Measurements from ENCODE around the gene HOXB1.

The HOXB1 gene

DNA sequence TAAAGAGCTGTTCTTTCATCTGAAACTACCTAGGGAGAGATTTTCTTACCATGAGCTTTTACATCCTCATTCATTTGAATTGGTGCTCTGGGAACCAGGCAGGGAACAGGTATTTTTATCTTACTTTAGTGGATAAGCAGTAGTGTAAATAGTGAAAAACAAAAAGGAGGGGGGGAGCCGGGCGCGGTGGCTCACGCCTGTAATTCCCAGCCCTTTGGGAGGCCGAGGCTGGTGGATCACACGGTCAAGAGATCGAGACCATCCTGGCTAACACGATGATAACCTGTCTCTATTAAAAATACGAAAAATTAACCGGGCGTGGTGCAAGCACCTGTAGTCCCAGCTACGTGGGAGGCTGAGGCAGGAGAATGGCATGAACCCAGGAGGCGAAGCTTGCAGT, 41.0 kb downstream of the HOXB1 start:
- DNase-seq = no peak

DNA sequence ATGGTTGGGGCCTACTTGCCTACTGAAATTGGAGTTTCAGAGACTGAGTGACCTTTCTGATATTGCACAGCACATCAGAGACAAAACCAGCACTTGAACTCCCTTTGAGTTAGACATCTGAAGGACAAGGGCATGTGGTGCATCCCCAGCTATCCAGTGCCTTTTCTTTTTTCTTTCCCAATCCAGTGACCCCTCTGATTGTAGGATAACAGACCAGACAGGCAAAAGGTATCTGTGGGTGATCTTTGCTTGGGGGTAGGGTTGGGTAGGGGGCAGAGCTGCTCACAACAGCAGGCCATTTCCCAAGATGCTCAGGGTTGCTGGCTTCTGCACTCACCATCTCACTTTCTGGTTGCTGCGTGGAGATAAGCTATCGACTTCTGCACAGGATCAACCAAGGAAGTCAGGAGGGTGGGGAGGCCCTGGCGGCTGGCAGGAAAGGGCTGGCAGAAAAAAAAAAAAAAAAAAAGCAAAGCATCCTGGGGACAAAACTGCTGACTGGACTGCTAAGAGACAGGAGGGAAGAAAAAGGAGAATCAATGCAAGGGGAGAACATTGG, 42.2 kb downstream of the HOXB1 start:
- no peak for DNase-seq

DNA sequence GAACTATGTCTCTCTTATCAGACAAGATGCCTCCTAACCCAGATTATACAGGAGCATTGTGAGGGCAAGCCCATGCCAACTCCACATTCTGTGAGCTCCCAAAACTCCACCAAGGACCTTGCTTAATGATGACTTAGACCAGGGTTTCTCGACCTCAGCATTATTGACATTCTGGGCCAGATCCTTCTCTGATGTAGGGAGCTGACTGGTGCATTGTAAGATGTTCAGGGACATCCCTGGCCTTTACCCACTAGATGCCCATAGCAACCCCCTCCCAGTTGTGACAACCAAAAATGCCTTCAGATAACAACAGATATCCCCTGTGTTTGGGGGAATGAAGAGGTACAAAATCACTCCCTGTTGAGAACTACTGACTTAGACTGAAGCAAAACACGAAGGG, 43.6 kb downstream of the HOXB1 start:
- no peak for DNase-seq

DNA sequence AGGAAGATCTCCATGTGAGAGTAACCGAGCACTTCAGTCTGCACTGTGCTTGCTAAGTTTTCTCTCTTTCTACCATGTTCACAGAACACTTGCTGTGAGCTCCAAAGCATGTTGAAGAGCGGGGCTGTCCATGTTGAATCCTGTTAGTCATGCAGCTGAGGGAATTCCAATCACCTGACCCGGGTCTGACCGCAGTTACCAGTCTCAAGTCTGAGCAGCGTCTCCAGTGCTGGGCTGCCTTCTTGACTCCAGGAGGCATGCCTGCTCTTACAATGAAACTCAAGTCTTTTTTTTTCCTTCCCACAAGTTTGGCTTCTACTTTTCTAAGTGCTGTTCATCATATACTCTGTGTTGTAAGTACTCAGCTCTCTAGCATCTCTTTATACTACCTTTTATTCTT, 44.3 kb downstream of the HOXB1 start:
- no peak for DNase-seq

DNA sequence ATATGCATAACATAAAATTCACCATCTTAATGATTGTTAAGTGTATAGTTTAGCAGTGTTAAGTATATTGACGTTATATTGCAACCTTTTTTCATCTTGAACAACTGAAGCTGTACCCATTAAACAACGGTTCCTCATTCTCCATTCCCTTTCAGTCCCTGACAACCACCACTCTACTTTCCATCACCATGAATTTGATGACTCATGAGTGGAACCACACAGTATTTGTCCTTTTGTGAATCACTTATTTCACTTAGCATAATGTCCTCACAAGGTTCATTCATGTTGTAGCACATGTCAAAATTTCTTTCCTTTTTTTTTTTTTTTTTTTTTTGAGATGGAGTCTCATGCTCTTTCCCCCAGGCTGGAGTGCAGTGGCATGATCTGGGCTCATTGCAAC, 46.0 kb downstream of the HOXB1 start:
- DNase-seq = peak; percentile 92

DNA sequence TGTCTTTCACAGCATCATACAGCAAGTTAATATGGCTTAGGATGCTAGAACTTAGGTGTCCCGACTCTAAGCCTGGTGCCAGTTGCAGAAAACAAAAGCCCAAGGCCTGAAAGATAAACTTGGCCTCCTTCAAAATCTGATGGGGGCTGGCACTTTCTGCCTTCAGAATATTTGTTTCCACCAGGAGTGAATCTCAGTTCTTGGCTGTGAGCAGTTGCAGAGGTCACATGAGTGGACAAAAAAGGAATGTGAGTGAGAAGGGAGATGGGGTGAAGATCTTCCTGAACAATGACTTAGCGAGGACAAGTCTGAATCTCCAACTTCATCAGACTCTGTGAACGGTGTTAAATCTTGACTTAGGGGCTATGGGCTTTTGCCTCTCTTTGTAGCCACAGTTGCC, 46.6 kb downstream of the HOXB1 start:
- DNase-seq = no peak

DNA sequence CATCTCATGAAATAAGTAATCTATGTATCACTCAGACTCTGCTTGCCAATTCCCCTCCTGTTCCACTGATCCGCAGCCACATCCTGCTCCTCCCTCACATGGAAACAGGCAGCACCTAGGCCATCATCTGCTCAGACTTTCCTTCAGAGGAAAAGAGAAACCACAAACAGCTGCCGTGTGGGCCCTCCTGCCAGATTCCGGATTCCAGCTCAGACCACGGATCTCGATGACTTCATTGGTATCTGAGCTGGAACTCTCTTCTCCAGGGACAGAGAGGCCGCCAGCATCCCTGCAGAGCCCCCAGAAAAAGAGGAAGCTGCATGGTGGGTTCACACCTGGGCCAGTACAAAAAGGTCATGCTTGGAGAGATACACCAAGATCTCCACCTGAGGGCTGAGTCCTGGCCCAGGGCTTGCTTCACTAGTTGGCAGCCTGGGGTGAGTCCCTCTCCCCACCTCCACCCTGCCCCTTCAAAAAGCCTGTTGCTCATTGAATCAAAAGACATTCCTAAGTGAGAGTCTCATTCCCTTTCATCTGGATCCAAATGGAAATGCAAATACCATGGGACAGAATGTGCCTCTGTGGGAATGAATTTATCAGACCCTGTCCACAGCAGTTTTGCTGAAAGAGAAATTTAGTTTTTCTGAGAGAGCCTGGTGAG, 47.2 kb downstream of the HOXB1 start:
- peak; percentile 74 for DNase-seq

DNA sequence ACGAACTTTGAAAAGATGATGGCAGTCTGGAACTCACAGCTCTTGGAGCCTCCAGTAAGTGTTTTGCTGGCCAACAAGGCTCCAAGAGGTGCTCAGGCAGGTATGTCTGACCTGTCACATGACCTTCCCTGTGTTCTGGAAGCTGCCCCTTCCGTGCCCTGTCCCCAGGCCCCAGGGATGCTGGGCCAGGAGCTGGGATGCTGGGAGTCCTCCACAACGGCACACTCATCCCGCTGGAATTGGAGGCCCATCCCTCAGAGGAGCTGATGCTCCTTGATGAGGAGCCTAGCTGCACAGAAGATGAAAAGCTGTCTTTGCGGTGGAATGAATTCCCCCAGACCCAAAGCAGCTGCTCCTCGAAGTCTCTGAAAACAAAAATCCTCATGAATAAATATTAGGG, 47.8 kb downstream of the HOXB1 start:
- no peak for DNase-seq

DNA sequence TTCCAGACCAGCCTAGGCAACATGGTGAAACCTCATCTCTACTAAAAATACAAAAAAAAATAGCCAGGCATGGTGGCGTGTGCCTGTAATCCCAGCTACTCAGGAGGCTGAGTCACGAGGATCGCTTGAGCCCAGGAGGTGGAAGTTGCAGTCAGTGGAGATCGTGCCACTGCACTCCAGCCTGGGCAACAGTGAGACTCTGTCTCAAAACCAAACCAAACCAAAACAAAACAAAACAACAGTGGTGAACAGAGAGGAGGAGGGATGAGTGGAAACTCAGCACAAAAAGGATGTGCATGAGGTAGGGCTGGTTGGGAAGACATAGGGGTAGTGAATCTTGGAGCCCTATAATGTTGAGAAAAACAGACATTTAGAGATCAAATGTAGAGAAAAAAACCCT, 48.5 kb downstream of the HOXB1 start:
- DNase-seq = peak; percentile 10

DNA sequence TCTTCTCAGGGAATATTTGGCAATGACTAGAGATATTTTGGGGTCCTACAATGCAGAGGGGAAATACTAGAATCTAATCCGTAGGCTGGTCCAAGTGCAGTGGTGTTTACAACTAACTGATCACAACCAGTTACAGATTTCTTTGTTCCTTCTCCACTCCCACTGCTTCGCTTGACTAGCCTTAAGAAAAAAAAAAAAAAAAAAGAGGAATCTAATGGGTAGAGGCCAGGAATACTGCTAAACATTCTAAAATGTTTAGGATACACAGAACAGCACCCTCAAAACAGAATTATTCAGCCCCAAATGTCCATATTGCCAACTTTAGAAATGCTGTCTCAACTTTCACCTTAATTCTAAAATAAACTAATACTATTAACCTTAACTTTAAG, 51.8 kb downstream of the HOXB1 start:
- DNase-seq = no peak

Measured in MV-4-11 (cell line).